Measurements from ENCODE around the gene CASZ1. TPM values are rescaled to one million over a fixed set of nuclear protein-coding genes. Genes with fewer than 3 reads are reported as not detected.

CASZ1 gene
- total RNA-seq, 1 experiment from 2014 or later: 3.9 TPM

DNA sequence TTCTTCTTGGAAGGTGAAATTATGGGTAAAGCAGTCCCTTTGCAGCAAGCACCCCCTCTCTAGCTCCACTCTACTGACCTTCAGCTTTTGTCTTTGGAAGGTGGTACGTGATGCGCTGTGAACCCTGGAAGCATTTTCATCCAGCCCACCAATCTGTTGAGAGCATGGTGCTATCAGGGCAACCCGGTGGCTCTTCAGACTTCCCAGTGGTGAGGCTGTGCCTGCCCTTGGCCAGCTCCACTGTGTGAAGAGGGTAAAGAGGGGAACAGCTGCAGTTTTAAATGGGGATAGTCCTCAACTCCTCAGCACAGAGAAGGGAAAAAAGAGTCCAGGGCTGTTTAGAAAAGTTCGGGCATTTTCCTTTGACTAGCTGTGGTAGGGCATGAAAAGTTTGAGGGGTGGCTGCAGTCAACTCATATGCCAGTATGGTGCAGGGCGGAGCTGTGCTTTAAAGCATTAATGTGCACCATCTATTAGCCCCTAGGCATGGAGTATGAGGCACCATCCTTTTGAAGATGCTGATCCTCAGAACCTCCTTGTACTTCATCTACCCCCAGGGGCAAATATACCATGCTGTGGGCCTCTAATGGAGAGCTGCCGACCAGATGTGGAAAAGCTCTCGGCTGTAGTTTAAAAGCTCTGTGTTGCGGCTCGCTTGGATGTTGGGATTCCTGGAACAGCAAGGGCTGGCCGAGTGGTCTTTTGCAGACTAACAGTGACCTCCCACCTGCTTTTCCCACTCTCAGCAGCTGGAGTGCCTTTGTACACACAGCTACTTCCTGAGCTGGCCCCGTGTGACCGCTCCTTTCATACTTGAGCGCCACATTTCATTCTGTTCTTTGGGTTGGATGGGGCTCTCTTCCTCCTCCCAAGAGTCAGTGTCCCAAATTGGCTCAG lies 198.7 kb downstream of the CASZ1 start:
- TF ChIP-seq, protein P1, sequence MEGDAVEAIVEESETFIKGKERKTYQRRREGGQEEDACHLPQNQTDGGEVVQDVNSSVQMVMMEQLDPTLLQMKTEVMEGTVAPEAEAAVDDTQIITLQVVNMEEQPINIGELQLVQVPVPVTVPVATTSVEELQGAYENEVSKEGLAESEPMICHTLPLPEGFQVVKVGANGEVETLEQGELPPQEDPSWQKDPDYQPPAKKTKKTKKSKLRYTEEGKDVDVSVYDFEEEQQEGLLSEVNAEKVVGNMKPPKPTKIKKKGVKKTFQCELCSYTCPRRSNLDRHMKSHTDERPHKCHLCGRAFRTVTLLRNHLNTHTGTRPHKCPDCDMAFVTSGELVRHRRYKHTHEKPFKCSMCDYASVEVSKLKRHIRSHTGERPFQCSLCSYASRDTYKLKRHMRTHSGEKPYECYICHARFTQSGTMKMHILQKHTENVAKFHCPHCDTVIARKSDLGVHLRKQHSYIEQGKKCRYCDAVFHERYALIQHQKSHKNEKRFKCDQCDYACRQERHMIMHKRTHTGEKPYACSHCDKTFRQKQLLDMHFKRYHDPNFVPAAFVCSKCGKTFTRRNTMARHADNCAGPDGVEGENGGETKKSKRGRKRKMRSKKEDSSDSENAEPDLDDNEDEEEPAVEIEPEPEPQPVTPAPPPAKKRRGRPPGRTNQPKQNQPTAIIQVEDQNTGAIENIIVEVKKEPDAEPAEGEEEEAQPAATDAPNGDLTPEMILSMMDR (conservative IDR thresholded peaks at IDR 0.05): no peak
- no peak overlapping the region for H2BK12ac ChIP-seq (ENCODE audit: insufficient read length, low read depth, low read length)
- no peak overlapping the region for H4K5ac ChIP-seq (ENCODE audit: insufficient read length, low read depth, low read length)
- H4K8ac ChIP-seq (replicated peaks; ENCODE audit: insufficient read length, low read depth, low read length): no peak overlapping the region
- no peaks in the 10 kb centered on the region for H3K79me2 ChIP-seq (ENCODE audit: insufficient read depth, low read length)
- no peak overlapping the region for H3T11ph ChIP-seq (ENCODE audit: low read length)
- no peak overlapping the region for H3K9ac ChIP-seq (ENCODE audit: extremely low read depth, insufficient read length, low read length)
- no peak overlapping the region for H4K91ac ChIP-seq (ENCODE audit: insufficient read length, low read depth, low read length)
- no CpG with 5 or more reads among the region's 13 CpGs for WGBS (ENCODE audit: extremely low coverage, insufficient read length, low lambda C conversion rate)
- peaks cover 4% of the 10 kb centered on the region for H3K23me2 ChIP-seq (ENCODE audit: insufficient read length, low read depth, low read length, poor library complexity, severe bottlenecking)
- H2AK5ac ChIP-seq (ENCODE audit: insufficient read length, low read length): no peak overlapping the region
- H4K20me1 ChIP-seq (ENCODE audit: control insufficient read depth, insufficient read depth, insufficient read length): peaks cover 2% of the 10 kb centered on the region
- no peak overlapping the region for H2BK15ac ChIP-seq (ENCODE audit: low read depth, low read length)
- Mint-ChIP-seq H3K27ac (peak overlapping the region; percentile 27 to 86 (median 78); a peak in 4 of 7 replicates), H3K9me3 (no peaks in the 10 kb centered on the region), H3K4me1 (peaks cover 49 to 55% of the 10 kb centered on the region in 2 experiments), H3K27me3 (ENCODE audit: low read depth) (no peaks in the 10 kb centered on the region), H3K36me3 (ENCODE audit: insufficient read depth in 1 of 3, low read depth in 3 of 3) (0 out of 7 replicates have a peak, but pooled peaks cover 0 to 4% (median 0%) of the 10 kb centered on the region in 3 experiments), H3K4me3 (peak overlapping the region in 1 of 2 experiments; percentile 16; a peak in 1 of 5 replicates)
- H3K79me1 ChIP-seq (ENCODE audit: insufficient read depth, low read depth, low read length, poor library complexity, severe bottlenecking): no peaks in the 10 kb centered on the region
- H3K27me3 ChIP-seq (ENCODE audit: insufficient read depth, low read length): no peaks in the 10 kb centered on the region; the same call in 1 of the 2 replicates
- peaks cover 11% of the 10 kb centered on the region; the same call in 1 of the 2 replicates for H3K4me1 ChIP-seq (ENCODE audit: insufficient read depth, low read length)
- H3K4ac ChIP-seq (ENCODE audit: low read depth, low read length): no peak overlapping the region
- H3K14ac ChIP-seq (ENCODE audit: insufficient read depth, low read length): no peak overlapping the region
- no peak overlapping the region for H3K56ac ChIP-seq (ENCODE audit: insufficient read length, low read depth, low read length)
- H3K4me2 ChIP-seq (ENCODE audit: insufficient read depth, insufficient read length, low read length): no peak overlapping the region
- no peak overlapping the region for H2BK5ac ChIP-seq (ENCODE audit: insufficient read length, low read length)
- H2BK120ac ChIP-seq (ENCODE audit: low read depth, low read length, poor library complexity, severe bottlenecking): no peak overlapping the region
- no peak overlapping the region for H3K27ac ChIP-seq (ENCODE audit: insufficient read length, low read depth, low read length)
- no peak overlapping the region for H2BK20ac ChIP-seq (ENCODE audit: low read depth, low read length, poor library complexity, severe bottlenecking)
- no peaks in the 10 kb centered on the region for H3K9me3 ChIP-seq (ENCODE audit: control insufficient read depth, low read depth, low read length)
- no peak overlapping the region for H3K23ac ChIP-seq (ENCODE audit: insufficient read length, low read depth, low read length)
- no peak for DNase-seq
- no peak overlapping the region for H2AFZ ChIP-seq (ENCODE audit: low read length)
- no peak overlapping the region for H3K18ac ChIP-seq (ENCODE audit: insufficient read length, low read depth, low read length)

Measured in H9 (cell line).